Measurements from ENCODE around the gene EIF4H. TPM values are rescaled to one million over a fixed set of nuclear protein-coding genes. Genes with fewer than 3 reads are reported as not detected.

EIF4H gene
- total and polyA plus RNA-seq, 2 of the 8 experiments (the other 6 are each of a cell fraction or from before 2014, with no cell fraction given): 323 to 382 TPM

- peak overlapping the region; percentile 79 for H3K27ac ChIP-seq (ENCODE audit: low read depth, low read length)
- H2AFZ ChIP-seq (ENCODE audit: low read length): peak overlapping the region; percentile 43; the same call in 1 of the 2 replicates
- peaks cover 38 to 49% of the 10 kb centered on the region in 2 experiments for H3K79me2 ChIP-seq (ENCODE audit: control insufficient read depth in 1 of 2, insufficient read depth in 2 of 2, low read length in 2 of 2)
Measured at GRCh38 chr7:74173491-74173865, 678 bp upstream of the EIF4H start.

More at GRCh38 chr7:74173491-74173865, 678 bp upstream of the EIF4H start:
- peak overlapping the region; percentile 2 for H2BK120ac ChIP-seq (replicated peaks; ENCODE audit: low read depth, low read length)
- CTCF ChIA-PET (ENCODE audit: partially characterized antibody): interaction anchor here (0.6 to 3.0 kb wide), 6 partner anchors 8 to 359 kb away, joined by 3 to 10 read pairs (median 4); no protein-coding TSS in a partner anchor
- H2BK12ac ChIP-seq (ENCODE audit: low read depth, low read length): no peak overlapping the region
- peak overlapping the region; percentile 93 for H4K5ac ChIP-seq (ENCODE audit: insufficient read length, low read depth, low read length)
- TF ChIP-seq CREB1 (IDR thresholded peaks at IDR 0.05) (no peak), CBX5 (IDR thresholded peaks at IDR 0.05; ENCODE audit: low read depth, low read length) (no peak), BCL11A (IDR thresholded peaks at IDR 0.05; ENCODE audit: low read depth in 2 of 2, low read length in 2 of 2) (no peak), CTBP2 (IDR thresholded peaks at IDR 0.05; ENCODE audit: borderline replicate concordance, insufficient read depth, insufficient read length, low read length) (no peak), BACH1 (IDR thresholded peaks at IDR 0.05; ENCODE audit: low read length) (no peak), KDM1A (IDR thresholded peaks at IDR 0.05; ENCODE audit: borderline replicate concordance, low read length) (no peak), SP2 (IDR thresholded peaks at IDR 0.05; ENCODE audit: low read length) (no peak), EZH2 (IDR thresholded peaks at IDR 0.05; ENCODE audit: low read depth, low read length, severe bottlenecking) (no peak), SIN3A (conservative IDR thresholded peaks at IDR 0.05 in 1 of 2, IDR thresholded peaks at IDR 0.05 in 1 of 2; ENCODE audit: low read depth in 1 of 2, low read length in 2 of 2) (no peak), HDAC6 (IDR thresholded peaks at IDR 0.05; ENCODE audit: low read depth, low read length) (no peak)
- H3K4me3 ChIP-seq (ENCODE audit: extremely low read depth in 1 of 4, insufficient read depth in 2 of 4, low read depth in 3 of 4, low read length in 4 of 4): peak overlapping the region; percentile 67 to 97 (median 80)
- no peak overlapping the region for H3K14ac ChIP-seq (ENCODE audit: insufficient read length)
- WGBS, 2 experiments (ENCODE audit: extremely low coverage in 1 of 2, insufficient coverage in 1 of 2, insufficient read length in 1 of 2, insufficient replicate concordance in 2 of 2, low coverage in 1 of 2, low lambda C conversion rate in 2 of 2, missing lambda C conversion rate in 1 of 2): 43% methylated on average over 11 of the region's 11 CpGs; no CpG with 5 or more reads in 1 of the 2 experiments
- peak overlapping the region; percentile 91; the same call in 1 of the 2 replicates for H2BK5ac ChIP-seq (ENCODE audit: low read depth, low read length)
- no peak overlapping the region for H2AK5ac ChIP-seq (ENCODE audit: low read depth, low read length)
- no peaks in the 10 kb centered on the region for H3K27me3 ChIP-seq (replicated peaks in 1 of 4; ENCODE audit: control insufficient read depth in 3 of 4, extremely low read depth in 1 of 4, insufficient read depth in 3 of 4, low read length in 3 of 4)
- peaks cover 1% of the 10 kb centered on the region; the same call in 1 of the 2 replicates for H3K23me2 ChIP-seq (ENCODE audit: low read depth, low read length)
- H3K4me1 ChIP-seq (replicated peaks in 1 of 4; ENCODE audit: control insufficient read depth in 3 of 4, insufficient read depth in 4 of 4, low read length in 3 of 4): peaks cover 2 to 12% (median 6%) of the 10 kb centered on the region in 4 experiments; a peak in 6 of 7 replicates
- H3K4ac ChIP-seq (replicated peaks; ENCODE audit: insufficient read length, low read depth, low read length): peak overlapping the region; percentile 30
- no peaks in the 10 kb centered on the region for H3K9me3 ChIP-seq (ENCODE audit: insufficient read depth in 2 of 2, low read depth in 1 of 2, low read length in 1 of 2)
- POLR2A ChIA-PET (ENCODE audit: partially characterized antibody): interaction anchor here (1.0 to 8.2 kb wide), 22 partner anchors 8 to 280 kb away, joined by 3 to 65 read pairs (median 6); partner anchors contain the start of gene LIMK1
- H2BK15ac ChIP-seq (ENCODE audit: low read length): no peak overlapping the region
- H4K8ac ChIP-seq (ENCODE audit: extremely low read depth, insufficient read depth, low read length): peak overlapping the region; percentile 93; the same call in 1 of the 2 replicates
- H3K9ac ChIP-seq (replicated peaks in 1 of 4; ENCODE audit: extremely low read depth in 1 of 4, low read depth in 3 of 4, low read length in 3 of 4): peak overlapping the region; percentile 46 to 96 (median 72); a peak in 6 of 7 replicates
- H4K20me1 ChIP-seq (replicated peaks in 1 of 2; ENCODE audit: control insufficient read depth in 1 of 2, insufficient read depth in 2 of 2, low read length in 2 of 2): peaks cover 7 to 10% of the 10 kb centered on the region in 2 experiments
- H3K18ac ChIP-seq (ENCODE audit: extremely low read depth, low read length): peak overlapping the region; percentile 92
- no peak overlapping the region for H3K56ac ChIP-seq (replicated peaks; ENCODE audit: insufficient read length, low read depth, low read length)
- no peaks in the 10 kb centered on the region for H3K79me1 ChIP-seq (ENCODE audit: low read depth, low read length)
- H3K36me3 ChIP-seq (ENCODE audit: control insufficient read depth in 2 of 4, insufficient read depth in 4 of 4, low read length in 3 of 4): peaks cover 0 to 10% (median 0%) of the 10 kb centered on the region in 4 experiments; a peak in 3 of 8 replicates
- H3K4me2 ChIP-seq (ENCODE audit: insufficient read depth in 1 of 2, low read depth in 2 of 2, low read length in 2 of 2): peak overlapping the region; percentile 65 to 88
- peak overlapping the region; percentile 31 for H4K91ac ChIP-seq (replicated peaks; ENCODE audit: insufficient read length, low read length)
- no peak overlapping the region for H3K23ac ChIP-seq (ENCODE audit: insufficient read length)
- no peak overlapping the region for H2BK20ac ChIP-seq (ENCODE audit: low read length)
- no peak for FAIRE-seq
- no peak for DNase-seq (ENCODE audit: low read depth in 1 of 2, low spot score in 2 of 2)

Data from H1 (cell line).